H1 (cell line): ENCODE measurements around the gene HIP1. TPM values are rescaled to one million over a fixed set of nuclear protein-coding genes. Genes with fewer than 3 reads are reported as not detected.

Experiments
- CTCF ChIA-PET: fragments of 300-600 bp; sonication (Branson Sonifier 250); formaldehyde crosslinking; loops from one replicate; lab custom pipeline; 2021; ENCODE audit not compliant: partially characterized antibody; lab: Charles Lee
- POLR2A ChIA-PET: fragments of 300-600 bp; sonication (Branson Sonifier 250); formaldehyde crosslinking; loops from one replicate; lab custom pipeline; 2021; ENCODE audit warnings: inconsistent platforms; ENCODE audit not compliant: partially characterized antibody; lab: Charles Lee
- DNase-seq, 2 experiments: peaks; one replicate each; pipeline versions ENCODE4 v3.0.0 to v3.0.0-alpha.2; 2010 to 2022; ENCODE audit warnings: low spot score in 2 of 2, low read depth in 1 of 2, mixed read lengths in 1 of 2
- FAIRE-seq: peaks from 2 replicates; lab custom pipeline; 2011; peaks lifted over from hg19 to GRCh38; lab: Jason Lieb, UNC
- H2AFZ ChIP-seq: 2 replicates; pipeline ENCODE4 v1.8.1; 2012; ENCODE audit warnings: low read length, inconsistent platforms
- H2AK5ac ChIP-seq: 2 replicates; pipeline ENCODE4 v1.6.1; 2013; ENCODE audit warnings: low read depth, low read length
- H2BK120ac ChIP-seq: replicated peaks from 2 replicates; pipeline ENCODE3; 2013; ENCODE audit warnings: low read depth, low read length, inconsistent platforms
- H2BK12ac ChIP-seq: 2 replicates; pipeline ENCODE4 v1.6.1; 2013; ENCODE audit warnings: low read depth, low read length
- H2BK15ac ChIP-seq: 2 replicates; pipeline ENCODE4 v1.6.1; 2013; ENCODE audit warnings: low read length
- H2BK20ac ChIP-seq: 2 replicates; pipeline ENCODE4 v1.6.1; 2013; ENCODE audit warnings: low read length
- H2BK5ac ChIP-seq: 2 replicates; pipeline ENCODE4 v1.6.1; 2013; ENCODE audit warnings: low read depth, low read length
- H3K14ac ChIP-seq: 2 replicates; pipeline ENCODE4 v1.6.1; 2013; ENCODE audit warnings: inconsistent platforms; ENCODE audit not compliant: insufficient read length
- H3K18ac ChIP-seq: 2 replicates; pipeline ENCODE4 v1.6.1; 2013; ENCODE audit warnings: low read length; ENCODE audit errors: extremely low read depth
- H3K23ac ChIP-seq: 2 replicates; pipeline ENCODE4 v1.6.1; 2013; ENCODE audit warnings: inconsistent platforms; ENCODE audit not compliant: insufficient read length
- H3K23me2 ChIP-seq: 2 replicates; pipeline ENCODE4 v1.6.1; 2013; ENCODE audit warnings: low read depth, low read length
- H3K27ac ChIP-seq: 2 replicates; pipeline ENCODE4 v1.6.1; 2011; ENCODE audit warnings: low read depth, low read length, inconsistent platforms
- H3K27me3 ChIP-seq, 4 experiments: replicated peaks in 1 of 4; 1 replicate in 1 of 4; 2 replicates in 3 of 4; pipeline versions ENCODE4 v1.6.1 to v1.8.1; 2011 to 2013; ENCODE audit warnings: low read length in 3 of 4, mild to moderate bottlenecking in 3 of 4, inconsistent platforms in 2 of 4, mixed read lengths in 2 of 4, moderate library complexity in 1 of 4; ENCODE audit not compliant: control insufficient read depth in 3 of 4, insufficient read depth in 3 of 4; ENCODE audit errors: extremely low read depth in 1 of 4
- H3K36me3 ChIP-seq, 4 experiments: 2 replicates each; pipeline versions ENCODE4 v1.6.1 to v1.8.1; 2011 to 2013; ENCODE audit warnings: mild to moderate bottlenecking in 4 of 4, low read length in 3 of 4, moderate library complexity in 2 of 4, control low read depth in 1 of 4, inconsistent platforms in 1 of 4; ENCODE audit not compliant: insufficient read depth in 4 of 4, control insufficient read depth in 2 of 4
- H3K4ac ChIP-seq: replicated peaks from 2 replicates; pipeline ENCODE3; 2013; ENCODE audit warnings: low read length, low read depth, mixed read lengths, inconsistent platforms; ENCODE audit not compliant: insufficient read length
- H3K4me1 ChIP-seq, 4 experiments: replicated peaks in 1 of 4; 1 replicate in 1 of 4; 2 replicates in 3 of 4; pipeline versions ENCODE4 v1.6.1 to v1.8.1; 2011 to 2013; ENCODE audit warnings: low read length in 3 of 4, inconsistent platforms in 2 of 4, mixed read lengths in 1 of 4; ENCODE audit not compliant: insufficient read depth in 4 of 4, control insufficient read depth in 3 of 4
- H3K4me2 ChIP-seq, 2 experiments: 2 replicates each; pipeline versions ENCODE4 v1.6.1 to v1.8.1; 2011 to 2013; ENCODE audit warnings: low read depth in 2 of 2, low read length in 2 of 2, control low read depth in 1 of 2, inconsistent platforms in 1 of 2, mild to moderate bottlenecking in 1 of 2; ENCODE audit not compliant: insufficient read depth in 1 of 2
- H3K4me3 ChIP-seq, 4 experiments: fragments of 200-600, 300-600 bp in 1 of 4; sonication (generic), shearing (Covaris generic), sonication (Bioruptor Twin) in 1 of 4; 2 replicates each; pipeline versions ENCODE4 v1.5.1 to v1.8.1; 2011 to 2016; ENCODE audit warnings: low read length in 4 of 4, low read depth in 3 of 4, control low read depth in 2 of 4, inconsistent platforms in 2 of 4, mild to moderate bottlenecking in 2 of 4, mixed read lengths in 1 of 4, moderate library complexity in 1 of 4; ENCODE audit not compliant: insufficient read depth in 2 of 4; ENCODE audit errors: extremely low read depth in 1 of 4
- H3K56ac ChIP-seq: replicated peaks from 2 replicates; pipeline ENCODE3; 2013; ENCODE audit warnings: low read depth, mild to moderate bottlenecking, mixed read lengths, low read length, inconsistent platforms; ENCODE audit not compliant: insufficient read length
- H3K79me1 ChIP-seq: 2 replicates; pipeline ENCODE4 v1.6.1; 2013; ENCODE audit warnings: low read depth, low read length, control low read depth
- H3K79me2 ChIP-seq, 2 experiments: 2 replicates each; pipeline versions ENCODE4 v1.6.1 to v1.8.1; 2012 to 2013; ENCODE audit warnings: low read length in 2 of 2, mild to moderate bottlenecking in 2 of 2, inconsistent platforms in 1 of 2; ENCODE audit not compliant: insufficient read depth in 2 of 2, control insufficient read depth in 1 of 2
- H3K9ac ChIP-seq, 4 experiments: replicated peaks in 1 of 4; 1 replicate in 1 of 4; 2 replicates in 3 of 4; pipeline versions ENCODE4 v1.6.1 to v1.8.1; 2011 to 2013; ENCODE audit warnings: low read depth in 3 of 4, low read length in 3 of 4, control low read depth in 2 of 4, mild to moderate bottlenecking in 2 of 4, moderate library complexity in 2 of 4, inconsistent platforms in 1 of 4; ENCODE audit errors: extremely low read depth in 1 of 4
- H3K9me3 ChIP-seq, 2 experiments: 2 replicates each; pipeline versions ENCODE4 v1.6.1 to v1.8.1; 2012 to 2013; ENCODE audit warnings: mild to moderate bottlenecking in 2 of 2, moderate library complexity in 2 of 2, control low read depth in 1 of 2, inconsistent platforms in 1 of 2, low read depth in 1 of 2, low read length in 1 of 2, mixed read lengths in 1 of 2; ENCODE audit not compliant: insufficient read depth in 2 of 2
- H4K20me1 ChIP-seq, 2 experiments: replicated peaks in 1 of 2; 2 replicates each; pipeline versions ENCODE3 to v1.8.1; 2011 to 2013; ENCODE audit warnings: inconsistent platforms in 2 of 2, low read length in 2 of 2, mild to moderate bottlenecking in 1 of 2; ENCODE audit not compliant: insufficient read depth in 2 of 2, control insufficient read depth in 1 of 2
- H4K5ac ChIP-seq: 2 replicates; pipeline ENCODE4 v1.6.1; 2013; ENCODE audit warnings: low read length, low read depth, mixed read lengths, inconsistent platforms; ENCODE audit not compliant: insufficient read length
- H4K8ac ChIP-seq: 2 replicates; pipeline ENCODE4 v1.8.0; 2013; ENCODE audit warnings: mild to moderate bottlenecking, moderate library complexity, low read length, inconsistent platforms; ENCODE audit not compliant: insufficient read depth; ENCODE audit errors: extremely low read depth
- H4K91ac ChIP-seq: replicated peaks from 2 replicates; pipeline ENCODE3; 2013; ENCODE audit warnings: low read length, mixed read lengths, inconsistent platforms; ENCODE audit not compliant: insufficient read length
- EGR1 ChIP-seq: IDR thresholded peaks from 2 replicates; pipeline ENCODE4 v1.6.1; 2011; ENCODE audit warnings: low read depth, low read length, borderline replicate concordance
- HDAC6 ChIP-seq: IDR thresholded peaks from one replicate; pipeline ENCODE4 v1.7.1; 2012; ENCODE audit warnings: low read depth, mild to moderate bottlenecking, inconsistent platforms, low read length, moderate library complexity
- JUN ChIP-seq: IDR thresholded peaks from 2 replicates; pipeline ENCODE4 v1.6.1; 2011; ENCODE audit warnings: low read depth, mild to moderate bottlenecking, improper control_type of control experiment, low read length
- KDM5A ChIP-seq: fragments of 200-600 bp; IDR thresholded peaks from 2 replicates; pipeline ENCODE4 v1.7.1; 2012; ENCODE audit warnings: mild to moderate bottlenecking, low read length, inconsistent platforms, mixed read lengths
- NRF1 ChIP-seq: IDR thresholded peaks from 2 replicates; pipeline ENCODE4 v1.6.1; 2011; ENCODE audit warnings: mild to moderate bottlenecking, low read depth, low read length, improper control_type of control experiment
- RBBP5 ChIP-seq: IDR thresholded peaks from 2 replicates; pipeline ENCODE4 v1.7.1; 2012; ENCODE audit warnings: low read depth, mild to moderate bottlenecking, inconsistent platforms, low read length, moderate library complexity, borderline replicate concordance
- RNF2 ChIP-seq: fragments of 200-900, 300-1000 bp; sonication (generic); IDR thresholded peaks from 2 replicates; pipeline ENCODE4 v1.7.1; 2016; ENCODE audit warnings: borderline replicate concordance, low read depth, mild to moderate bottlenecking, antibody characterized with exemption, low read length; ENCODE audit not compliant: poor library complexity, severe bottlenecking; ENCODE audit errors: missing control alignments
- SIN3A ChIP-seq, 2 experiments: IDR thresholded peaks in 1 of 2; conservative IDR thresholded peaks in 1 of 2; 2 replicates each; pipeline ENCODE4 v1.6.1; 2011 to 2012; ENCODE audit warnings: low read length in 2 of 2, improper control_type of control experiment in 1 of 2, low read depth in 1 of 2, mild to moderate bottlenecking in 1 of 2
- SRF ChIP-seq: IDR thresholded peaks from 2 replicates; pipeline ENCODE4 v1.6.1; 2011; ENCODE audit warnings: mild to moderate bottlenecking, low read depth, low read length, moderate library complexity
- TAF7 ChIP-seq: optimal IDR thresholded peaks from 2 replicates; pipeline ENCODE3; 2011; ENCODE audit warnings: low read depth, mild to moderate bottlenecking, inconsistent platforms, low read length, moderate library complexity, borderline replicate concordance
- ZNF274 ChIP-seq: IDR thresholded peaks from 2 replicates; pipeline ENCODE4 v1.7.0; 2012; ENCODE audit warnings: low read length, borderline replicate concordance; ENCODE audit errors: extremely low read depth
- WGBS, 2 experiments: shearing (Covaris generic) in 1 of 2; methylation state at CpG; one replicate each; pipeline versions ENCODE4 v1.1.6 to v1.1.7; 2013 to 2015; ENCODE audit warnings: low lambda C conversion rate in 2 of 2, mixed read lengths in 2 of 2, inconsistent platforms in 1 of 2, low coverage in 1 of 2, missing lambda C conversion rate in 1 of 2; ENCODE audit not compliant: insufficient replicate concordance in 2 of 2, insufficient coverage in 1 of 2, insufficient read length in 1 of 2; ENCODE audit errors: extremely low coverage in 1 of 2, missing lambda C conversion rate in 1 of 2; 5-methylcytosine and 5-hydroxymethylcytosine counted together
- polyA plus RNA-seq, 7 experiments: library from polyadenylated mRNA; depleted of rRNA in 3 of 7; stranded (reverse) in 5 of 7; unstranded in 2 of 7; fragments of >200 nt in 5 of 7; fragments of 200-250 nt in 2 of 7; gene quantifications; 1 replicate in 5 of 7; 2 replicates in 1 of 7; 4 replicates in 1 of 7; pipeline versions ENCODE4 v1.2.1 to v1.2.3, GENCODE V29; 2011 to 2013; ENCODE audit warnings: missing spikeins in 2 of 7, mixed read lengths in 2 of 7
- total RNA-seq: library from RNA; stranded (reverse); fragmentation: NEBNext Ultra II Directional; extraction: Animal tissue kit (Norgen Biotek cat#: 25700); gene quantifications from 2 replicates; pipeline ENCODE4 v1.2.1, GENCODE V29; 2021
- TF ChIP-seq, protein P1 (sequence below): IDR thresholded peaks from 2 replicates; pipeline ENCODE4 v1.6.1; 2011; ENCODE audit warnings: low read depth, mild to moderate bottlenecking, low read length; ENCODE audit not compliant: insufficient read depth

HIP1 gene
- total and polyA plus RNA-seq, 2 of the 8 experiments (the other 6 are each of a cell fraction or from before 2014, with no cell fraction given) = 51.8 to 108 TPM

GRCh38 chr7:75691793-75692543 is 46.8 kb downstream of the HIP1 start:
- Histone ChIP-seq H2AK5ac (no peak overlapping the region), H2BK20ac (no peak overlapping the region), H3K79me2 (no peaks in the 10 kb centered on the region), H3K18ac (no peak overlapping the region), H2BK120ac (no peak overlapping the region), H4K91ac (no peak overlapping the region), H3K4me1 (peaks cover 0 to 5% (median 2%) of the 10 kb centered on the region in 4 experiments; a peak in 2 of 7 replicates), H4K5ac (no peak overlapping the region), H3K79me1 (no peaks in the 10 kb centered on the region), H2BK5ac (no peak overlapping the region), H3K9ac (no peak overlapping the region), H3K4me3 (no peak overlapping the region), H3K4ac (no peak overlapping the region), H3K36me3 (no peaks in the 10 kb centered on the region), H3K9me3 (no peaks in the 10 kb centered on the region), H3K14ac (no peak overlapping the region), H3K4me2 (no peak overlapping the region), H3K27me3 (no peaks in the 10 kb centered on the region), H3K23me2 (no peaks in the 10 kb centered on the region), H2BK15ac (no peak overlapping the region), H4K20me1 (no peaks in the 10 kb centered on the region), H3K27ac (no peak overlapping the region), H2BK12ac (no peak overlapping the region), H4K8ac (no peak overlapping the region), H3K23ac (no peak overlapping the region), H3K56ac (no peak overlapping the region), H2AFZ (no peak overlapping the region)
- 86% methylated on average over 4 of the region's 4 CpGs; no CpG with 5 or more reads in 1 of the 2 experiments for WGBS, 2 experiments
- no peak for DNase-seq
- ChIA-PET POLR2A (no interaction called here), CTCF (interaction anchor here (0.6 kb wide), 1 partner anchor 65 kb away, joined by 4 read pairs; no protein-coding TSS in a partner anchor)
- TF ChIP-seq TAF7 = no peak
- no peak for TF ChIP-seq NRF1
- TF ChIP-seq SIN3A (conservative IDR thresholded peaks at IDR 0.05 in 1 of 2, IDR thresholded peaks at IDR 0.05 in 1 of 2; ENCODE audit: low read depth in 1 of 2, low read length in 2 of 2) = no peak
- TF ChIP-seq RNF2 = no peak
- no peak for TF ChIP-seq EGR1
- TF ChIP-seq, protein P1, sequence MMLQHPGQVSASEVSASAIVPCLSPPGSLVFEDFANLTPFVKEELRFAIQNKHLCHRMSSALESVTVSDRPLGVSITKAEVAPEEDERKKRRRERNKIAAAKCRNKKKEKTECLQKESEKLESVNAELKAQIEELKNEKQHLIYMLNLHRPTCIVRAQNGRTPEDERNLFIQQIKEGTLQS = no peak
- no peak for TF ChIP-seq JUN
- TF ChIP-seq KDM5A = no peak
- TF ChIP-seq RBBP5 = no peak
- no peak for TF ChIP-seq ZNF274
- TF ChIP-seq SRF = no peak
- no peak for TF ChIP-seq HDAC6
- no peak for FAIRE-seq
